Body of pancreas (tissue), 4 donors: ENCODE results near the gene C10orf105. TPM values are rescaled to one million over a fixed set of nuclear protein-coding genes. Genes with fewer than 3 reads are reported as not detected.

Experiments
- ATAC-seq: fragments of 150-250 bp; one replicate; pipeline ENCODE4 v1.9.1; 2016
- DNase-seq, 4 donors: peaks; one replicate each; pipeline ENCODE4 v3.0.0-alpha.2; 2019
- H3K27ac ChIP-seq, 4 donors: fragments of 200-600 bp; sonication (generic); 1 replicate in 3 of 4; 2 replicates in 1 of 4; pipeline versions ENCODE4 v1.5.1 to v1.6.1; 2016 to 2019; ENCODE audit warnings: mild to moderate bottlenecking in 1 of 4, mixed read lengths in 1 of 4, moderate library complexity in 1 of 4
- H3K27me3 ChIP-seq, 2 donors: fragments of 200-600 bp; sonication (generic); one replicate each; pipeline ENCODE4 v1.6.0; 2016; ENCODE audit warnings: mild to moderate bottlenecking in 1 of 2
- H3K36me3 ChIP-seq, 2 donors: fragments of 200-600 bp; sonication (generic); replicated peaks in 1 of 2; 2 replicates each; pipeline ENCODE4 v1.5.1; 2016; ENCODE audit warnings: low read depth in 2 of 2; ENCODE audit not compliant: insufficient read depth in 1 of 2
- H3K4me1 ChIP-seq: fragments of 200-600 bp; sonication (generic); one replicate; pipeline ENCODE4 v1.6.0; 2016
- H3K4me3 ChIP-seq, 2 donors: fragments of 200-600 bp; sonication (generic); 1 replicate in 1 of 2; 2 replicates in 1 of 2; pipeline ENCODE4 v1.5.1; 2016 to 2019
- H3K9me3 ChIP-seq, 3 donors: fragments of 200-600 bp; sonication (generic); 1 replicate in 2 of 3; 2 replicates in 1 of 3; pipeline ENCODE4 v1.5.1; 2016
- POLR2A ChIP-seq, 3 donors: fragments of 450-650 bp; IDR thresholded peaks; one replicate each; pipeline ENCODE4 v1.6.1; 2016; ENCODE audit warnings: antibody characterized with exemption in 3 of 3, mild to moderate bottlenecking in 2 of 3
- WGBS, 2 donors: methylation state at CpG; one replicate each; pipeline ENCODE4 v1.1.5; 2017; 5-methylcytosine and 5-hydroxymethylcytosine counted together
- intact Hi-C: fragments of 100-400 bp; cut with DNase I; formaldehyde crosslinking; loops from one replicate; pipeline ENCODE4 v1.15.1; 2023
- total RNA-seq, 2 donors: library from RNA; depleted of rRNA; stranded (reverse); fragments of >200 nt; gene quantifications; one replicate each; pipeline ENCODE4 v1.1.0, GENCODE V29; 2016
- TF ChIP-seq, protein P1 (sequence below), 7 experiments: fragments of 450-650 bp in 4 of 7; fragments of 200-600 bp in 3 of 7; sonication (generic) in 3 of 7; IDR thresholded peaks; one replicate each; pipeline ENCODE4 v1.5.1; 2016 to 2019; ENCODE audit warnings: antibody characterized with exemption in 7 of 7

The C10orf105 gene
- total RNA-seq, 2 donors from 2014 or later, result not detected

DNA sequence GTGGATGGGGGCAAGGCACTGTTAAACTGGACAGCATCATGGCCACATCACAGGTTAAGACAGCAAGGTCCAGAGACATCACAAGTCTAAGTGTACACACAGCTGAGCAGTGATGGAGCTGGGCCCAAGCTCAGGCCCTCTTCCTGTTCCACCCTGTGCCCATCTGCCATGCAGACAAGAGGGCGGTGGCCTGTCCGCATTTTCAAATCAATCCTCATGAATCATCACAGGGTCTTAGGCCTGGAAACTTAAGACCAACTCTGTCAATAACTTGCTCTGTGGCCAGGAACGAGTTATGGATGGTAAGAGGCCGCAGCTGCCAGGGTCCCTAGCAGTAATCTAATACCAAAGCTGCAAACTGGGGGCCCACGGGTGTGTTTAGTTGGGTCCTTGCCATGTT lies 3.2 kb downstream of the C10orf105 start:
- no peaks in the 10 kb centered on the region for H3K36me3 ChIP-seq
- DNase-seq (no peak), ATAC-seq (no peak)
- no peak overlapping the region for H3K4me3 ChIP-seq
- no peaks in the 10 kb centered on the region for H3K9me3 ChIP-seq
- intact Hi-C loops, result no loop called here
- no peak overlapping the region for H3K27ac ChIP-seq
- WGBS, 2 donors, result 74 to 81% methylated on average over 5 of the region's 5 CpGs
- H3K27me3 ChIP-seq, result no peaks in the 10 kb centered on the region
- no peak for TF ChIP-seq POLR2A (IDR thresholded peaks at IDR 0.05)
- TF ChIP-seq, protein P1, sequence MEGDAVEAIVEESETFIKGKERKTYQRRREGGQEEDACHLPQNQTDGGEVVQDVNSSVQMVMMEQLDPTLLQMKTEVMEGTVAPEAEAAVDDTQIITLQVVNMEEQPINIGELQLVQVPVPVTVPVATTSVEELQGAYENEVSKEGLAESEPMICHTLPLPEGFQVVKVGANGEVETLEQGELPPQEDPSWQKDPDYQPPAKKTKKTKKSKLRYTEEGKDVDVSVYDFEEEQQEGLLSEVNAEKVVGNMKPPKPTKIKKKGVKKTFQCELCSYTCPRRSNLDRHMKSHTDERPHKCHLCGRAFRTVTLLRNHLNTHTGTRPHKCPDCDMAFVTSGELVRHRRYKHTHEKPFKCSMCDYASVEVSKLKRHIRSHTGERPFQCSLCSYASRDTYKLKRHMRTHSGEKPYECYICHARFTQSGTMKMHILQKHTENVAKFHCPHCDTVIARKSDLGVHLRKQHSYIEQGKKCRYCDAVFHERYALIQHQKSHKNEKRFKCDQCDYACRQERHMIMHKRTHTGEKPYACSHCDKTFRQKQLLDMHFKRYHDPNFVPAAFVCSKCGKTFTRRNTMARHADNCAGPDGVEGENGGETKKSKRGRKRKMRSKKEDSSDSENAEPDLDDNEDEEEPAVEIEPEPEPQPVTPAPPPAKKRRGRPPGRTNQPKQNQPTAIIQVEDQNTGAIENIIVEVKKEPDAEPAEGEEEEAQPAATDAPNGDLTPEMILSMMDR (IDR thresholded peaks at IDR 0.05), result no peak
- H3K4me1 ChIP-seq, result peaks cover 17% of the 10 kb centered on the region

DNA sequence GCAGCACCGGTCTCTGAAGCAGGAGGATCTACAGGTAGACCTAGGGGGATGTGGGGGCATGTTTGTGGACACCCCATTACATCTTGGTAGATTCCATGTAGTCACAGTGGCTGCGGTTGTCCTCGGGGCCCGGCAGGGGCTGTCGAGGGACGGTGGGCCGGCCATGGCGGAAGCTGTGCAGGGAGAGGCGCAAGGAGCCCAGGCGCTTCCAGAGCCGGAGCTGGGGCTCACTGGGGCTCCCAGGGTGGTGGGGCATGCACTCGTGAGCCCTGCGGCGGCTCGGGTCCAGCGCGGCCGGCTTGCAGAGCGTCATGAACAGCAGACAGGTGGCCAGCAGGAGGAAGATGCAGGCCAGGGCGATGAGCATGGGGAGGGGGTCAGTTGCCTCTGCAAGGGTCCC lies 3.7 kb downstream of the C10orf105 start:
- H3K36me3 ChIP-seq, result no peaks in the 10 kb centered on the region
- no peaks in the 10 kb centered on the region for H3K9me3 ChIP-seq
- DNase-seq (no peak), ATAC-seq (no peak)
- no peak overlapping the region for H3K4me3 ChIP-seq
- intact Hi-C loops, result no loop called here
- H3K4me1 ChIP-seq, result peaks cover 17% of the 10 kb centered on the region
- H3K27me3 ChIP-seq, result no peaks in the 10 kb centered on the region
- no peak overlapping the region for H3K27ac ChIP-seq
- TF ChIP-seq POLR2A (IDR thresholded peaks at IDR 0.05), result no peak
- TF ChIP-seq, protein P1 (IDR thresholded peaks at IDR 0.05), result no peak
- WGBS, 2 donors, result 70 to 71% methylated on average over 8 to 18 of the region's 20 CpGs

DNA sequence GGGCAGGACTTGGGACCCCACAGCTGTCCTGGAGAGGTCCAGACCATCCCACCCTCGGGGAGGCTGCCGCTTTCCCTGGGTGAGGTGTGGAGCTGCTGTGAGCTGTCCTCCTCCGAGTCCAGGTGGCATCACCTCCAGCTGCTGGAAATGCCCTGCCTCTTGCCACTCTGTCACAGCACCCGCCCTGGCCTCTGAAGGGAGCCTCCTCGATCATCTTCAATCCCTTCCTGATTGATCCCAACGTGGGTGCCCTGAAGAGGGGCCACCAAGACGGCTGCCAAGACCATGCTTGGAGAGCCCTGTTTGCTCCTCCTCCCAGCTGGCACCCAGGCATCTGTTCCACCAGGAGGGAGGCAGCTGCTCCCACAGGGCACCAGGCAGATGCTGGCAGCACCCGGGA lies 4.6 kb downstream of the C10orf105 start:
- peaks cover 17% of the 10 kb centered on the region for H3K4me1 ChIP-seq
- ATAC-seq (no peak), DNase-seq (no peak)
- H3K27ac ChIP-seq, result peak overlapping the region in 1 of 4 donors; percentile 64
- no peaks in the 10 kb centered on the region for H3K9me3 ChIP-seq
- no peaks in the 10 kb centered on the region for H3K27me3 ChIP-seq
- TF ChIP-seq POLR2A (IDR thresholded peaks at IDR 0.05), result no peak
- TF ChIP-seq, protein P1 (IDR thresholded peaks at IDR 0.05), result no peak
- no peaks in the 10 kb centered on the region for H3K36me3 ChIP-seq
- intact Hi-C loops, result no loop called here
- H3K4me3 ChIP-seq, result no peak overlapping the region
- 55 to 67% methylated on average over 1 to 7 of the region's 8 CpGs for WGBS, 2 donors

DNA sequence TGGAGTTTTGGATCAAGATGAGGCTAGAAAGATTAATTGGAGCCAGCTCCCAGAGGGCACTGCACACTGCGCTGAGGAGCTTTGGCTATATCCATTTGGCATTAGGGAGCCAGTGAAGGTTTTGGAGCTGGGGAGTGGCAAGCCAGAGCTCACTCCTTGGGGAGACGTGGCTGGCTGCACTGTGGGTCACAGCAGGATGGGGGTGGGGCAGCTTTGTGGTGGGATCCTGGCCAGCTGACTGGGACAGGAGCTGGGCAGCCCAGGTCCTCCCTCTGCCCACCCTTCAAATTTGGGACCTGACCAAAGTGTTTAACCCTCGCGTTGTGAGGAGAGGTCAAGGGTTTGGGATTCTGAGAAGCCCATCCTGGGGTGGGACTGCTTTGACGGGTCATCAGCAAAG lies 5.0 kb downstream of the C10orf105 start:
- Histone ChIP-seq H3K4me1 (peaks cover 17% of the 10 kb centered on the region), H3K27ac (peak overlapping the region in 3 of 4 donors; percentile 59 to 81 (median 64)), H3K36me3 (no peaks in the 10 kb centered on the region), H3K4me3 (no peak overlapping the region), H3K27me3 (no peaks in the 10 kb centered on the region), H3K9me3 (no peaks in the 10 kb centered on the region)
- TF ChIP-seq, protein P1 (IDR thresholded peaks at IDR 0.05), result no peak
- TF ChIP-seq POLR2A (IDR thresholded peaks at IDR 0.05), result no peak
- intact Hi-C loops, result no loop called here
- WGBS, 2 donors, result 63 to 71% methylated on average over 4 to 5 of the region's 5 CpGs
- ATAC-seq, result no peak
- DNase-seq, result no peak

DNA sequence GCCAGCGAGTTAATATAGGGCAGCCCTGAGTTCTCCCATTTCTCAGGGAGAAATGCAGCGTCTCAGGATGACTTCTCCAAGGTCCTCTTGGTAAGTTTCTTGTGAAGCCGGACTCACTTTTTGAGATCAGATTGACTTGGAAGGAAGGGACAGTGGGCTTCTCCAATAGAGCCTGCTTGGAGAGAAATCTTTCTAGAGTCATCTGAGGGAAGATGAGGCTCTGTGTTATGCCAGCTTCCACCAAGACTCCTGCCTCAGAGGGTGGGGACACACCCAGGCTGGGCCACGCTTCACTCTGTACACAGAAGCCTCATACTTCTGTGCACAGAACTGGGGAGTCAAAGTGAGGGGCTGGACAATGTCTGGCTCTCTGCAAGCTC lies 5.6 kb downstream of the C10orf105 start:
- peaks cover 17% of the 10 kb centered on the region for H3K4me1 ChIP-seq
- 61 to 81% methylated on average over 4 of the region's 4 CpGs for WGBS, 2 donors
- peak overlapping the region in 3 of 4 donors; percentile 59 to 81 (median 64) for H3K27ac ChIP-seq
- no peaks in the 10 kb centered on the region for H3K27me3 ChIP-seq
- intact Hi-C loops, result no loop called here
- no peaks in the 10 kb centered on the region for H3K9me3 ChIP-seq
- H3K4me3 ChIP-seq, result no peak overlapping the region
- no peak for TF ChIP-seq POLR2A (IDR thresholded peaks at IDR 0.05)
- TF ChIP-seq, protein P1 (IDR thresholded peaks at IDR 0.05), result no peak
- DNase-seq (no peak), ATAC-seq (no peak)
- H3K36me3 ChIP-seq, result no peaks in the 10 kb centered on the region
